ENCODE data around the gene ZGRF1. TPM values are rescaled to one million over a fixed set of nuclear protein-coding genes. Genes with fewer than 3 reads are reported as not detected.

ZGRF1 gene
- polyA plus RNA-seq, 3 donors from 2014 or later, result 2.0 to 3.7 (median 3.0) TPM

Other genes starting within 250 kb of the ZGRF1 start
- not detected for gene NEUROG2, start 120.7 kb downstream of the ZGRF1 start, polyA plus RNA-seq
- 10 to 100 TPM; 21.8 to 47.9 (median 29.2) TPM for gene LARP7, start 234 bp upstream of the ZGRF1 start, polyA plus RNA-seq

Measured in immature natural killer cell (primary cell).